Measurements from ENCODE around the gene GSC2.

DNA sequence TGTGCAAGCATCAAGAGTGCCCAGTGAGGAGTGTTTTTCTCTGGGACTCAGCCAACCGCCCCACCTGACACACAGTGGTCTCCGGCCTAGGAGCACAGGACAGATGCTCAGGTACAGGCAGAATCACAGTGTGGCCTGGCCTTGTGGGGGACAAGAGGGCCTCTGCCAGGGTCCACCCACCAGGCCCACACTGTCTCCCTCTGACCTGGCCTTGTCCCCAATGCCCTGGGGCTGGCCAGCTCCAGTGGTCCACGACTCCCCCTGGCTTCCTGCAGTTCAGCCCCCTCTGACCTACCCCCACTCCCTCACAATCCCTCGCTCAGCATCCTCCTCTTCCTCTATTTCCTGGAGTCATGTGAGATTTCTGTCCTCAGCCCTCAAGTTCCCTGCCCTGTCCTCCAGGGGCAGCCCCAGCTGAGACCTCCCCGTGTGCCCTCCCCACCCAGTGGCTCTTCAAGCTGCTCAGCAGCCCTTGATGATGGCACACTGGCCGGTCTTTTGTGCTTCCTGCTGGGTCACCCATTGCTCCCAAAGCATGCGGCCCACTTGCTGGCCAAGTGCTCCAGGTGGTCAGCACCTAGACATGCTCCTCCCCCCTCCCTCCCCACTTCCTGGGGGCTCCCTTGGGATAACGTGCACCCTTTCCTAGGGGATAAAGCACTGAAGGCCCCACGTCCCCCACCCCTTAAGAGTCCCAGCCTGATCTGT is 17.2 kb downstream of the GSC2 start:
- TF ChIP-seq, protein P1, sequence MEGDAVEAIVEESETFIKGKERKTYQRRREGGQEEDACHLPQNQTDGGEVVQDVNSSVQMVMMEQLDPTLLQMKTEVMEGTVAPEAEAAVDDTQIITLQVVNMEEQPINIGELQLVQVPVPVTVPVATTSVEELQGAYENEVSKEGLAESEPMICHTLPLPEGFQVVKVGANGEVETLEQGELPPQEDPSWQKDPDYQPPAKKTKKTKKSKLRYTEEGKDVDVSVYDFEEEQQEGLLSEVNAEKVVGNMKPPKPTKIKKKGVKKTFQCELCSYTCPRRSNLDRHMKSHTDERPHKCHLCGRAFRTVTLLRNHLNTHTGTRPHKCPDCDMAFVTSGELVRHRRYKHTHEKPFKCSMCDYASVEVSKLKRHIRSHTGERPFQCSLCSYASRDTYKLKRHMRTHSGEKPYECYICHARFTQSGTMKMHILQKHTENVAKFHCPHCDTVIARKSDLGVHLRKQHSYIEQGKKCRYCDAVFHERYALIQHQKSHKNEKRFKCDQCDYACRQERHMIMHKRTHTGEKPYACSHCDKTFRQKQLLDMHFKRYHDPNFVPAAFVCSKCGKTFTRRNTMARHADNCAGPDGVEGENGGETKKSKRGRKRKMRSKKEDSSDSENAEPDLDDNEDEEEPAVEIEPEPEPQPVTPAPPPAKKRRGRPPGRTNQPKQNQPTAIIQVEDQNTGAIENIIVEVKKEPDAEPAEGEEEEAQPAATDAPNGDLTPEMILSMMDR (conservative IDR thresholded peaks at IDR 0.05) = no peak
- no peak for TF ChIP-seq ZFX (IDR thresholded peaks at IDR 0.05)
